Sigmoid colon (tissue), 7 donors: Measurements from ENCODE around the gene PRTG. TPM values are rescaled to one million over a fixed set of nuclear protein-coding genes. Genes with fewer than 3 reads are reported as not detected.

Experiments used
- DNase-seq: peaks from one replicate; pipeline ENCODE4 v3.0.0-alpha.2; 2019
- H3K27ac ChIP-seq, 4 donors: fragments of 200-600 bp; sonication (generic); one replicate each; pipeline ENCODE4 v1.5.1; 2016 to 2019; ENCODE audit warnings: mild to moderate bottlenecking in 1 of 4
- H3K27me3 ChIP-seq, 3 donors: fragments of 200-600 bp; sonication (generic); one replicate each; pipeline ENCODE4 v1.5.1; 2019; ENCODE audit warnings: mild to moderate bottlenecking in 1 of 3
- H3K36me3 ChIP-seq, 4 donors: fragments of 200-600 bp; sonication (generic); one replicate each; pipeline ENCODE4 v1.5.1; 2016 to 2019
- H3K4me1 ChIP-seq, 4 donors: fragments of 200-600 bp; sonication (generic); one replicate each; pipeline ENCODE4 v1.5.1; 2017 to 2019
- H3K4me3 ChIP-seq, 4 donors: fragments of 200-600 bp; sonication (generic); one replicate each; pipeline ENCODE4 v1.5.1; 2017 to 2019; ENCODE audit warnings: mild to moderate bottlenecking in 2 of 4, moderate library complexity in 1 of 4
- H3K9me3 ChIP-seq, 4 donors: fragments of 200-600 bp in 3 of 4; sonication (generic) in 3 of 4; one replicate each; pipeline versions ENCODE4 v1.5.1 to v1.6.1; 2013 to 2019
- CTCF ChIP-seq, 4 experiments: fragments of 450-650 bp in 3 of 4; fragments of 200-600 bp in 1 of 4; IDR thresholded peaks; one replicate each; pipeline ENCODE4 v1.5.1; 2016 to 2019; ENCODE audit warnings: antibody characterized with exemption in 4 of 4, mild to moderate bottlenecking in 3 of 4, moderate library complexity in 2 of 4
- EP300 ChIP-seq, 4 donors: sonication (generic); formaldehyde crosslinking; IDR thresholded peaks; one replicate each; pipeline ENCODE4 v1.6.1; 2017; ENCODE audit warnings: antibody characterized with exemption in 4 of 4
- POLR2A ChIP-seq, 2 donors: fragments of 450-650 bp; IDR thresholded peaks; one replicate each; pipeline ENCODE4 v1.6.1; 2016; ENCODE audit warnings: antibody characterized with exemption in 2 of 2, mild to moderate bottlenecking in 2 of 2, moderate library complexity in 2 of 2
- POLR2AphosphoS5 ChIP-seq, 4 donors: sonication (generic); formaldehyde crosslinking; IDR thresholded peaks; one replicate each; pipeline ENCODE4 v1.6.1; 2017; ENCODE audit warnings: antibody characterized with exemption in 4 of 4
- WGBS, 2 donors: extraction: QIAGEN DNeasy Blood & Tissue Kit; methylation state at CpG; one replicate each; pipeline ENCODE4 v1.1.7; 2013; 5-methylcytosine and 5-hydroxymethylcytosine counted together
- intact Hi-C: fragments of 100-400 bp; cut with DNase I; formaldehyde crosslinking; loops from one replicate; pipeline ENCODE4 v1.15.1; 2023
- polyA plus RNA-seq, 3 donors: library from polyadenylated mRNA; stranded (reverse); fragments of 200-250 nt; gene quantifications; one replicate each; pipeline ENCODE4 v1.2.3, GENCODE V29; 2013
- total RNA-seq, 4 donors: library from RNA; depleted of rRNA; stranded (reverse); fragments of >200 nt; gene quantifications; one replicate each; pipeline ENCODE4 v1.1.0, GENCODE V29; 2016
- donor health status: healthy with polysubstance abuse.
- donor health status: Bipolar disorder and iron deficiency.
- donor health status: healthy.

Gene PRTG
- total and polyA plus RNA-seq, 7 donors: 0.42 to 5.3 (median 2.1) TPM; not detected in 2

GRCh38 chr15:55628369-55628730 is 114.6 kb downstream of the PRTG start:
- TF ChIP-seq POLR2A (IDR thresholded peaks at IDR 0.05): no peak
- TF ChIP-seq POLR2AphosphoS5 (IDR thresholded peaks at IDR 0.05): no peak
- TF ChIP-seq EP300 (IDR thresholded peaks at IDR 0.05): no peak
- TF ChIP-seq CTCF (IDR thresholded peaks at IDR 0.05): no peak
- H3K27me3 ChIP-seq: no peaks in the 10 kb centered on the region
- 97 to 98% methylated on average over 2 of the region's 2 CpGs for WGBS, 2 donors
- H3K27ac ChIP-seq: no peak overlapping the region
- no peak overlapping the region for H3K4me3 ChIP-seq
- DNase-seq: no peak
- no peaks in the 10 kb centered on the region for H3K36me3 ChIP-seq
- H3K4me1 ChIP-seq: no peaks in the 10 kb centered on the region
- no peaks in the 10 kb centered on the region for H3K9me3 ChIP-seq
- intact Hi-C loops: no loop called here

- WGBS, 2 donors: 71 to 83% methylated on average over 7 of the region's 7 CpGs
- Histone ChIP-seq H3K27ac (no peak overlapping the region), H3K4me3 (no peak overlapping the region), H3K36me3 (no peaks in the 10 kb centered on the region), H3K9me3 (no peaks in the 10 kb centered on the region), H3K27me3 (no peaks in the 10 kb centered on the region), H3K4me1 (no peaks in the 10 kb centered on the region)
- intact Hi-C loops: no loop called here
- TF ChIP-seq EP300 (IDR thresholded peaks at IDR 0.05) (no peak), CTCF (IDR thresholded peaks at IDR 0.05) (no peak), POLR2A (IDR thresholded peaks at IDR 0.05) (no peak), POLR2AphosphoS5 (IDR thresholded peaks at IDR 0.05) (no peak)
- no peak for DNase-seq
Measured at GRCh38 chr15:55627730-55628368, 115.1 kb downstream of the PRTG start.

GRCh38 chr15:55619783-55620182 is 123.2 kb downstream of the PRTG start:
- intact Hi-C loops: no loop called here
- H3K9me3 ChIP-seq: no peaks in the 10 kb centered on the region
- TF ChIP-seq CTCF (IDR thresholded peaks at IDR 0.05) (no peak), POLR2AphosphoS5 (IDR thresholded peaks at IDR 0.05) (no peak), POLR2A (IDR thresholded peaks at IDR 0.05) (no peak), EP300 (IDR thresholded peaks at IDR 0.05) (no peak)
- H3K27ac ChIP-seq: no peak overlapping the region
- H3K27me3 ChIP-seq: no peaks in the 10 kb centered on the region
- DNase-seq: no peak
- 76 to 82% methylated on average over 6 of the region's 6 CpGs for WGBS, 2 donors
- no peak overlapping the region for H3K4me3 ChIP-seq
- H3K36me3 ChIP-seq: no peaks in the 10 kb centered on the region
- H3K4me1 ChIP-seq: no peaks in the 10 kb centered on the region

- TF ChIP-seq CTCF (IDR thresholded peaks at IDR 0.05) (no peak), POLR2AphosphoS5 (IDR thresholded peaks at IDR 0.05) (no peak), POLR2A (IDR thresholded peaks at IDR 0.05) (no peak), EP300 (IDR thresholded peaks at IDR 0.05) (no peak)
- no peaks in the 10 kb centered on the region for H3K36me3 ChIP-seq
- no peak overlapping the region for H3K27ac ChIP-seq
- no peak overlapping the region for H3K4me3 ChIP-seq
- intact Hi-C loops: no loop called here
- DNase-seq: no peak
- H3K4me1 ChIP-seq: no peaks in the 10 kb centered on the region
- H3K27me3 ChIP-seq: no peaks in the 10 kb centered on the region
- 86 to 94% methylated on average over 4 of the region's 4 CpGs for WGBS, 2 donors
- H3K9me3 ChIP-seq: no peaks in the 10 kb centered on the region
Measured at GRCh38 chr15:55618387-55618786, 124.6 kb downstream of the PRTG start.

GRCh38 chr15:55615445-55615844 is 127.5 kb downstream of the PRTG start:
- WGBS, 2 donors: 38 to 80% methylated on average over 1 of the region's 1 CpG
- H3K36me3 ChIP-seq: no peaks in the 10 kb centered on the region
- no peak overlapping the region for H3K4me3 ChIP-seq
- H3K9me3 ChIP-seq: no peaks in the 10 kb centered on the region
- no peaks in the 10 kb centered on the region for H3K27me3 ChIP-seq
- no peak for DNase-seq
- intact Hi-C loops: no loop called here
- no peak for TF ChIP-seq POLR2AphosphoS5 (IDR thresholded peaks at IDR 0.05)
- TF ChIP-seq POLR2A (IDR thresholded peaks at IDR 0.05): no peak
- no peak for TF ChIP-seq EP300 (IDR thresholded peaks at IDR 0.05)
- TF ChIP-seq CTCF (IDR thresholded peaks at IDR 0.05): no peak
- H3K27ac ChIP-seq: no peak overlapping the region
- H3K4me1 ChIP-seq: no peaks in the 10 kb centered on the region
